ENCODE data around the gene EEF2. TPM values are rescaled to one million over a fixed set of nuclear protein-coding genes. Genes with fewer than 3 reads are reported as not detected.

The EEF2 gene
- total RNA-seq, 2 donors from 2014 or later = 1,268 to 1,436 TPM

GRCh38 chr19:3995607-3996006, 10.3 kb upstream of the EEF2 start:
- Histone ChIP-seq H3K27ac (no peak overlapping the region), H3K4me1 (ENCODE audit: control insufficient read depth in 1 of 2, low read depth in 2 of 2) (no peaks in the 10 kb centered on the region), H3K4me3 (no peak overlapping the region)

DNA sequence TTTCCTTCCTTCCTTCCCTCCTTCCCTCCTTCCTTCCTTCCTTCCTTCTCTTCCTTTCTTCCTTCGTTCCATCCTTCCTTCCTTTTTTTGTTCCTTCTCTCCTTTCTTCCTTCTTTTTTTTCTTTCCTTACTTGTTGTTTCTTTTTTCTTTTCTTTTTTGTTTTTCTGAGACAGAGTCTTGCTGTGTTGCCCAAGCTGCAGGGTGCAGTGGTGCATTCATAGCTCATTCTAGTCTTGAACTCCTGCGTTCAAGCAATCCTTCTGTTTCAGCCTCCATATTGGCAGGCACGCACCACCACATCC, 5.5 kb upstream of the EEF2 start:
- DNase-seq (ENCODE audit: low spot score) = no peak
- Histone ChIP-seq H3K27ac (no peak overlapping the region), H3K4me3 (no peak overlapping the region), H3K4me1 (ENCODE audit: control insufficient read depth in 1 of 2, low read depth in 2 of 2) (peaks cover 19% of the 10 kb centered on the region in 2 donors), H3K36me3 (no peaks in the 10 kb centered on the region), H3K9me3 (no peaks in the 10 kb centered on the region), H3K27me3 (replicated peaks; ENCODE audit: insufficient read depth) (no peaks in the 10 kb centered on the region)
- no peak for TF ChIP-seq CTCF (IDR thresholded peaks at IDR 0.05)
- ATAC-seq (ENCODE audit: insufficient number of reproducible peaks, low FRiP score, low read depth) = no peak

More at GRCh38 chr19:3995607-3996006, 10.3 kb upstream of the EEF2 start:
- Histone ChIP-seq H3K36me3 (no peaks in the 10 kb centered on the region), H3K9me3 (no peaks in the 10 kb centered on the region), H3K27me3 (replicated peaks; ENCODE audit: insufficient read depth) (no peaks in the 10 kb centered on the region)
- DNase-seq (ENCODE audit: low spot score) (no peak), ATAC-seq (ENCODE audit: insufficient number of reproducible peaks, low FRiP score, low read depth) (no peak)
- TF ChIP-seq CTCF (IDR thresholded peaks at IDR 0.05) = no peak

- H3K27ac ChIP-seq = no peak overlapping the region
- H3K4me1 ChIP-seq (ENCODE audit: control insufficient read depth in 1 of 2, low read depth in 2 of 2) = peaks cover 32 to 40% of the 10 kb centered on the region in 2 donors
- no peaks in the 10 kb centered on the region for H3K27me3 ChIP-seq (replicated peaks; ENCODE audit: insufficient read depth)
- ATAC-seq (ENCODE audit: insufficient number of reproducible peaks, low FRiP score, low read depth) (peak; percentile 6), DNase-seq (ENCODE audit: low spot score) (peak; percentile 53)
- H3K36me3 ChIP-seq = peaks cover 13% of the 10 kb centered on the region
- peak overlapping the region; percentile 86 for H3K4me3 ChIP-seq
- peak; percentile 68 for TF ChIP-seq CTCF (IDR thresholded peaks at IDR 0.05)
- H3K9me3 ChIP-seq = no peaks in the 10 kb centered on the region
Measured at GRCh38 chr19:3987619-3988371, 2.5 kb upstream of the EEF2 start.

DNA sequence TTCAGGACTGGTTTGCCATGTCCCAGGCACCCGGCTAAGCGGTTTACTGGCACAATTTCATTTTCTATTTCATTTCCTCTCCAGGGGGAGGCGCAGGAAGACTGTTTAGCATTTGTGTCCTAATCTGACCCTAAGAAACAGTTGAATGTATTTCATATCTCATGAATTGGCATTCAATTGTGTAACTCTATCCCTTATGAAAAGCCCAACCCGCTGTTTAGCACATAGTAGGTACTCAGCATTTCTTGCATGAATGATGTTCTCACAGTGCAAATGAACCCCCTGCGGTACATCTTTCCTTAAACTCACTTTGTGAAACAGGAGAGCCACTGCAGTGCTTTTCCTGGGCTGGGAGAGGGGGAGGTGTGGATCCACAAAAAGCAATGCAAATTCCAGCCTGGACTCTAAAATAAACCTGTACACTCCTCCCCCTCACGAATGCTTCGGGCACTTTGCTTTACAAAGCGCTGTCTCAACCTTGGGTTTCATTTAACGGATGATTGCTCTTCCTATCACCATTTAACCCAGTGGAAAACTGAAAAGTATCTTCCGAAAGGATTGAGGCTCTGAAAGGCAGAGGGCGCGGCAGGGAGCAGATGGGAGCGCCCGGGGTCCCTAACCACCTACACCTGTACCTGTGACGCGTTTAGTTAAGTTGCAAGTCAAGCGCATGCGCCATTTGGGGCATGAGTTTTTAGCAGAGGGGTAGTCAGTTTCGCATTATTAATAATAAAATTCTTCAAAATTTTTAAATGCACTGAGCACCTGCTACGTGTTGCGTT, 1.2 kb upstream of the EEF2 start:
- peaks cover 26% of the 10 kb centered on the region for H3K36me3 ChIP-seq
- H3K27me3 ChIP-seq (replicated peaks; ENCODE audit: insufficient read depth) = no peaks in the 10 kb centered on the region
- H3K4me3 ChIP-seq = peak overlapping the region; percentile 86
- DNase-seq (ENCODE audit: low spot score) = no peak
- peak; percentile 52 for TF ChIP-seq CTCF (IDR thresholded peaks at IDR 0.05)
- peak overlapping the region; percentile 21 to 56 for H3K27ac ChIP-seq
- no peak for ATAC-seq (ENCODE audit: insufficient number of reproducible peaks, low FRiP score, low read depth)
- no peaks in the 10 kb centered on the region for H3K9me3 ChIP-seq
- peaks cover 32 to 44% of the 10 kb centered on the region in 2 donors for H3K4me1 ChIP-seq (ENCODE audit: control insufficient read depth in 1 of 2, low read depth in 2 of 2)

DNA sequence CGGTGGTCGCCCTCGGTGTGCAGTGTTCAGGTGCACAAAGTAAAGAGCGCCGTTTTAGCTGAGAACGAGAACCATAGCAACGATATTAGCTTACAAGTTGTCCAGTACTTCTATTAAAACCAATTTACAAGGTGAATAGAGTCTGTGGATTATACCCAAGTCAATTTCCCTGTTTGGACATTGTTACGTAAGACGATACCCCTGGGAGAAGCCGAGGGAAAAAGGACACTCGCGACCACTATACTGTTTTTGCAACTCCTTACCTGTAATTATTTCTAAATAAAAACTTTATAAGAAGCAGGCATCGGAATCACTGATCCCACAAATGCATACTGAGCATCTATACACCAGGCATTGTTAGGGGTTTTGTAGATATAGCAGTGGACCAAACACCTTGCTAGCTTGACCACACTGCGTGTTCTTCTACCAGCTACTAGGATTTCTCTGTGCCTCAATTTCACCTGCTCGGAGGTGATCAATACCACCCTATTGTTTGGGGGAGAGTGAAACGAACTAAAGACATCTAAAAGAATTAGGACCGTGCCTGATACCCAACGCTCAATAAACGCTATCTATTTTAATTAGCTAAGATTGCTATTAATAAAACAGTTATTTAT, 488 bp upstream of the EEF2 start:
- peak overlapping the region; percentile 86 for H3K4me3 ChIP-seq
- DNase-seq (ENCODE audit: low spot score) (no peak), ATAC-seq (ENCODE audit: insufficient number of reproducible peaks, low FRiP score, low read depth) (no peak)
- no peaks in the 10 kb centered on the region for H3K9me3 ChIP-seq
- H3K36me3 ChIP-seq = peaks cover 33% of the 10 kb centered on the region
- H3K27ac ChIP-seq = peak overlapping the region; percentile 21 to 94
- peaks cover 32 to 44% of the 10 kb centered on the region in 2 donors for H3K4me1 ChIP-seq (ENCODE audit: control insufficient read depth in 1 of 2, low read depth in 2 of 2)
- TF ChIP-seq CTCF (IDR thresholded peaks at IDR 0.05) = no peak
- no peaks in the 10 kb centered on the region for H3K27me3 ChIP-seq (replicated peaks; ENCODE audit: insufficient read depth)

Measured in thoracic aorta (tissue), 2 donors.